DOHH2 (cell line): ENCODE results near the gene FSD1L.

Experiments used
- CTCF ChIP-seq: fragments of 200-600 bp; sonication (generic); IDR thresholded peaks from one replicate; pipeline ENCODE4 v1.5.1; 2014; ENCODE audit warnings: antibody characterized with exemption, mild to moderate bottlenecking, low read depth, low read length; ENCODE audit not compliant: poor library complexity, severe bottlenecking
- EZH2phosphoT487 ChIP-seq: fragments of 200-600 bp; sonication (generic); IDR thresholded peaks from 2 replicates; pipeline ENCODE4 v1.6.1; 2017; ENCODE audit warnings: borderline replicate concordance, mild to moderate bottlenecking, antibody characterized with exemption, low read length, moderate library complexity, mixed read lengths

GRCh38 chr9:105405514-105406131, 42.2 kb upstream of the FSD1L start:
- TF ChIP-seq CTCF (no peak), EZH2phosphoT487 (no peak)
